Aorta (tissue), 5 donors: ENCODE measurements around the gene HSD3B7. TPM values are rescaled to one million over a fixed set of nuclear protein-coding genes. Genes with fewer than 3 reads are reported as not detected.
"Not testable (repeated sequence)": the region's sequence is repeated elsewhere in the genome, so short reads cannot be mapped to it uniquely, and the experiment has no call there.

Experiments used
- ATAC-seq: fragments of 200-7000 bp; cut with Tn5 transposase; one replicate; pipeline ENCODE4 v1.9.1; 2022; ENCODE audit warnings: moderate library complexity; ENCODE audit not compliant: low FRiP score
- DNase-seq, 2 donors: peaks; one replicate each; pipeline ENCODE4 v3.0.0-alpha.2; 2020
- H3K27ac ChIP-seq, 2 donors: one replicate each; pipeline ENCODE4 v1.5.1; 2013; ENCODE audit warnings: low read length in 2 of 2, mild to moderate bottlenecking in 2 of 2, moderate library complexity in 2 of 2, control low read depth in 1 of 2, inconsistent platforms in 1 of 2, low read depth in 1 of 2
- H3K27me3 ChIP-seq, 2 donors: one replicate each; pipeline ENCODE4 v1.6.1; 2013; ENCODE audit warnings: control low read depth in 1 of 2, low read length in 1 of 2, mild to moderate bottlenecking in 1 of 2, moderate library complexity in 1 of 2; ENCODE audit not compliant: insufficient read depth in 2 of 2, control insufficient read depth in 1 of 2
- H3K36me3 ChIP-seq, 2 donors: one replicate each; pipeline ENCODE4 v1.6.1; 2013; ENCODE audit warnings: control low read depth in 1 of 2, low read length in 1 of 2, mild to moderate bottlenecking in 1 of 2; ENCODE audit not compliant: insufficient read depth in 2 of 2, control insufficient read depth in 1 of 2
- H3K4me1 ChIP-seq, 2 donors: one replicate each; pipeline ENCODE4 v1.6.1; 2013; ENCODE audit warnings: low read length in 2 of 2, control low read depth in 1 of 2, mild to moderate bottlenecking in 1 of 2, moderate library complexity in 1 of 2; ENCODE audit not compliant: insufficient read depth in 2 of 2, control insufficient read depth in 1 of 2
- H3K4me3 ChIP-seq, 2 donors: one replicate each; pipeline ENCODE4 v1.5.1; 2013; ENCODE audit warnings: low read length in 2 of 2, control low read depth in 1 of 2, mild to moderate bottlenecking in 1 of 2
- H3K9me3 ChIP-seq: one replicate; pipeline ENCODE4 v1.6.1; 2013; ENCODE audit warnings: mild to moderate bottlenecking, low read length; ENCODE audit not compliant: control insufficient read depth
- WGBS, 2 donors: extraction: QIAGEN DNeasy Blood & Tissue Kit; methylation state at CpG; one replicate each; pipeline ENCODE4 v1.1.7; 2013; 5-methylcytosine and 5-hydroxymethylcytosine counted together
- intact Hi-C, 2 donors: fragments of 100-400 bp; cut with DNase I; formaldehyde crosslinking; loops; one replicate each; pipeline versions ENCODE4 v1.14.2 to v1.15.0; 2022
- polyA plus RNA-seq, 2 donors: library from polyadenylated mRNA; stranded (reverse); fragments of 200-250 nt; gene quantifications; one replicate each; pipeline ENCODE4 v1.2.3, GENCODE V29; 2013
- total RNA-seq, 2 donors: library from RNA; stranded (reverse); fragmentation: NEBNext Ultra II Directional; extraction: Animal tissue kit (Norgen Biotek cat#: 25700); gene quantifications; one replicate each; pipeline ENCODE4 v1.2.1, GENCODE V29; 2021
- donor health status: healthy with polysubstance abuse.
- donor health status: Bipolar disorder and iron deficiency.
- donor health status: DM: no; HTN: no; CAD: no.
- donor health status: DM: no; HTN: no; CAD: no.
- donor health status: DM: yes; HTN: yes; CAD: no.

The HSD3B7 gene
- total and polyA plus RNA-seq, 4 donors = 8.6 to 31.3 (median 12.0) TPM

- ATAC-seq (no peak), DNase-seq (no peak)
- intact Hi-C loops = no loop called here
- WGBS, 2 donors = 66 to 68% methylated on average over 6 of the region's 6 CpGs
- H3K27me3 ChIP-seq = no peaks in the 10 kb centered on the region
- no peak overlapping the region for H3K27ac ChIP-seq
- no peaks in the 10 kb centered on the region for H3K9me3 ChIP-seq
- H3K4me1 ChIP-seq = no peaks in the 10 kb centered on the region
- no peaks in the 10 kb centered on the region for H3K36me3 ChIP-seq
- no peak overlapping the region for H3K4me3 ChIP-seq
Measured at GRCh38 chr16:31016018-31016417, 31.0 kb downstream of the HSD3B7 start.

GRCh38 chr16:31017756-31018155 lies 32.7 kb downstream of the HSD3B7 start:
- intact Hi-C loops, H3K4me1 ChIP-seq, H3K4me3 ChIP-seq, H3K27ac ChIP-seq, ATAC-seq, H3K36me3 ChIP-seq, H3K9me3 ChIP-seq, DNase-seq, H3K27me3 ChIP-seq: not testable (repeated sequence)
- 91 to 92% methylated on average over 10 of the region's 10 CpGs for WGBS, 2 donors

- Histone ChIP-seq H3K4me3 (no peak overlapping the region), H3K9me3 (no peaks in the 10 kb centered on the region), H3K36me3 (no peaks in the 10 kb centered on the region), H3K27ac (no peak overlapping the region), H3K4me1 (no peaks in the 10 kb centered on the region), H3K27me3 (no peaks in the 10 kb centered on the region)
- ATAC-seq = no peak
- no peak for DNase-seq
- 85 to 92% methylated on average over 3 of the region's 3 CpGs for WGBS, 2 donors
- intact Hi-C loops = no loop called here
Measured at GRCh38 chr16:31020536-31020935, 35.5 kb downstream of the HSD3B7 start.

- intact Hi-C loops = no loop called here
- ATAC-seq (no peak), DNase-seq (no peak)
- H3K36me3 ChIP-seq = no peaks in the 10 kb centered on the region
- H3K9me3 ChIP-seq = no peaks in the 10 kb centered on the region
- WGBS, 2 donors = 85 to 89% methylated on average over 12 of the region's 12 CpGs
- H3K4me1 ChIP-seq = no peaks in the 10 kb centered on the region
- no peak overlapping the region for H3K4me3 ChIP-seq
- H3K27me3 ChIP-seq = no peaks in the 10 kb centered on the region
- no peak overlapping the region for H3K27ac ChIP-seq
Measured at GRCh38 chr16:31022544-31023251, 37.7 kb downstream of the HSD3B7 start.

- Histone ChIP-seq H3K27me3 (no peaks in the 10 kb centered on the region), H3K9me3 (no peaks in the 10 kb centered on the region), H3K4me3 (no peak overlapping the region), H3K27ac (no peak overlapping the region), H3K36me3 (no peaks in the 10 kb centered on the region), H3K4me1 (no peaks in the 10 kb centered on the region)
- DNase-seq (no peak), ATAC-seq (no peak)
- WGBS, 2 donors = 94 to 96% methylated on average over 4 of the region's 4 CpGs
- intact Hi-C loops = no loop called here
Measured at GRCh38 chr16:31023252-31023602, 38.2 kb downstream of the HSD3B7 start.

GRCh38 chr16:31023627-31024226 lies 38.7 kb downstream of the HSD3B7 start:
- intact Hi-C loops = no loop called here
- DNase-seq (no peak), ATAC-seq (no peak)
- Histone ChIP-seq H3K36me3 (no peaks in the 10 kb centered on the region), H3K9me3 (no peaks in the 10 kb centered on the region), H3K27me3 (no peaks in the 10 kb centered on the region), H3K27ac (no peak overlapping the region), H3K4me3 (no peak overlapping the region), H3K4me1 (no peaks in the 10 kb centered on the region)
- 66 to 70% methylated on average over 6 of the region's 6 CpGs for WGBS, 2 donors

- intact Hi-C loops = no loop called here
- 79 to 80% methylated on average over 5 of the region's 5 CpGs for WGBS, 2 donors
- H3K4me1 ChIP-seq = no peaks in the 10 kb centered on the region
- no peak overlapping the region for H3K27ac ChIP-seq
- DNase-seq (no peak), ATAC-seq (no peak)
- no peak overlapping the region for H3K4me3 ChIP-seq
- H3K36me3 ChIP-seq = no peaks in the 10 kb centered on the region
- no peaks in the 10 kb centered on the region for H3K9me3 ChIP-seq
- H3K27me3 ChIP-seq = no peaks in the 10 kb centered on the region
Measured at GRCh38 chr16:31025339-31025738, 40.3 kb downstream of the HSD3B7 start.

GRCh38 chr16:31029272-31029671 lies 44.3 kb downstream of the HSD3B7 start:
- H3K27me3 ChIP-seq = no peaks in the 10 kb centered on the region
- WGBS, 2 donors = 70 to 74% methylated on average over 5 of the region's 5 CpGs
- no peak overlapping the region for H3K27ac ChIP-seq
- H3K36me3 ChIP-seq = no peaks in the 10 kb centered on the region
- no peaks in the 10 kb centered on the region for H3K9me3 ChIP-seq
- peaks cover 0 to 1% of the 10 kb centered on the region in 2 donors for H3K4me1 ChIP-seq
- ATAC-seq (no peak), DNase-seq (no peak)
- H3K4me3 ChIP-seq = no peak overlapping the region
- intact Hi-C loops = no loop called here

- H3K9me3 ChIP-seq = no peaks in the 10 kb centered on the region
- no peaks in the 10 kb centered on the region for H3K36me3 ChIP-seq
- 82 to 86% methylated on average over 4 of the region's 4 CpGs for WGBS, 2 donors
- DNase-seq = no peak
- H3K27ac ChIP-seq = no peak overlapping the region
- no peak overlapping the region for H3K4me3 ChIP-seq
- intact Hi-C loops = loop anchor here in 1 of 2 donors (5.0 kb wide), 2 partner anchors 41 to 426 kb away; partner anchors contain the start of genes ARMC5, ZNF646 and ZNF668
- no peaks in the 10 kb centered on the region for H3K27me3 ChIP-seq
- no peak for ATAC-seq
- peaks cover 0 to 1% of the 10 kb centered on the region in 2 donors for H3K4me1 ChIP-seq
Measured at GRCh38 chr16:31031276-31031675, 46.3 kb downstream of the HSD3B7 start.
